Right kidney (tissue), 1 donor: ENCODE measurements around the gene PLCB1.

Experiments
- DNase-seq: peaks from one replicate; pipeline ENCODE4 v3.0.0-alpha.2; 2016

PLCB1 gene

GRCh38 chr20:8304124-8304816 is 172.2 kb downstream of the PLCB1 start:
- DNase-seq = no peak

GRCh38 chr20:8305449-8305978 is 173.4 kb downstream of the PLCB1 start:
- no peak for DNase-seq

- DNase-seq = no peak
Observed at GRCh38 chr20:8306937-8307336, 174.9 kb downstream of the PLCB1 start.

DNA sequence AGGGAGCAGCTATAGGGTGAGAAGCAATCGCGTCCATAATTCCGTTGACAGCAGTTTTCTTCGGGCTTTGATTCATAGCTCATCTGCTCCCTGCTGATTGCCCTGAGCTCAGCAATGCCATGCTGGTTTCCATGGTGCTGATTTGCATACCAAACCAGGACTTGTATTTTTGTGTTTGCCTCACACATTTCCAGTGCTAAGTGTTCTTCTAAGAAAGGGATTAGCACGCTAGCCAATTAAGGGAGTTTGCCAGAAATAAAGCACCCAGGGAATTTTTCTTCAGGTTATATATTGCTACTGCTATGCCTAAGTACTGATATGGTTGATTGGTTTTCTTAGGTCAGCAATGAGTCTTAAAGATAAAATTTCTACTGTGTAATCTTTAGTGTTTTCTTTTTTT is 177.6 kb downstream of the PLCB1 start:
- no peak for DNase-seq

DNA sequence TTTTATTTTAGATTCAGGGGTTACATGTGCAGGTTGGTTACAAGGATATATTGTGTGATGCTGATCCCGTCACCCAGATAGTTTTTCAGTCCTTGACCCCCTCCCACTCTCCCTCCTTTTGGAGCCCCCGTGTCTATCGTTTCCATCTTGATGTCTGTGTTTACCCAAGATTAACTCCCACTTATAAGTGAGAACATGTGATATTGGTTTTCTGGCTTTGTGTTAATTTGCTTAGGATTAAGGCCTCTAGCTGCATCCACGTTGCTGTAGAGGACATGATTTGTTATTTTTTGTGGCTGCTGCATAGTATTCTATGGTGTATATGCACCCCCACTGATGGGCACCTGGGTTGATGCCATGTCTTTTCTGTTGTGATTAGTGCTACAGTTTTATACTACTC is 178.6 kb downstream of the PLCB1 start:
- DNase-seq = no peak

- no peak for DNase-seq
Observed at GRCh38 chr20:8313073-8313472, 181.0 kb downstream of the PLCB1 start.

- no peak for DNase-seq
Observed at GRCh38 chr20:8315639-8316573, 183.8 kb downstream of the PLCB1 start.

GRCh38 chr20:8317448-8317847 is 185.4 kb downstream of the PLCB1 start:
- DNase-seq = no peak

- DNase-seq = no peak
Observed at GRCh38 chr20:8318965-8319625, 187.0 kb downstream of the PLCB1 start.

- no peak for DNase-seq
Observed at GRCh38 chr20:8320306-8320705, 188.2 kb downstream of the PLCB1 start.

GRCh38 chr20:8321001-8321400 is 188.9 kb downstream of the PLCB1 start:
- DNase-seq = no peak

DNA sequence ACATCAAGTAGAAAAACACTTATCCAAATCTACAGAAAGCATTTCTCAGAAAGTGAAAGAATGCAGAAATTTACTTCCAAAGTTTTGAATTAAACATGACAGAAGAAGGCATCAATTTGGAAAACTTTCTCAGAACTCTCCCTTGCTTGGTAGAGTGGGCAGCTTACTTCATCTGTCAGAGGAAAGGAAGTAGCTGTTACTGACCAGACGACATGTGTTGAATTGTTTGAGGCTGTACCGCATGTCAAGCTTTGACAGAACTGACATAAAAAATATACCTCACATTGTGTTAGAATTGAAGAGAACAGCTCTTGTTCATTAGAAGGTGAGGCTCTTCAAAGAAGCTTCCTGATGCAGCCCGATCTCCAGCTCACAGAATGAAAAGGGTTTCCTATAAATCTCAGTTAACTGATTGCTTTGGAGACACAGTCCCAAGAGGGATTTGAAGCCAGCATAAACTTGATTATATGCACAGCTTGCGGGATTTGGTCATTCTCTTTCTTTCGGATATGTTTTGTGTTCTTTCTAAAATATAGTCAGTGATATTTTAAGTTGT is 190.7 kb downstream of the PLCB1 start:
- DNase-seq = no peak

GRCh38 chr20:8326191-8326590 is 194.1 kb downstream of the PLCB1 start:
- DNase-seq = no peak

DNA sequence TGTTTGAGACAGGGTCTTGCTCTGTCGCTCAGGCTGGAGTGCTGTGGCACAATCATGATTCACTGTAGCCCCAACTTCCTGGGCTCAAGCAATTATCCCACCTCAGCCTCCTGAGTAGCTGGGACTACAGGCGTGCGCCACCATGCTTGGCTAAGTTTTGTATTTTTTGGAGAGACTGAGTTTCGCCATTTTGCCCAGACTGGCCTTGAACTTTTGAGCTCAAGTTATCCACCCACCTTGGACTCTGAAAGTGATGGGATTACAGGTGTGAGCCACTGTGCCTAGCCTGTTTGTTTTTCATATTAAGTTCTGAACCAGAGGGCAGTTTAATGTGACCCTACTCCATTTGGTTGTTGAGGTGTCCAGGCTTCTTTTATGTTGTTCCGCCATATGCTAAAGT is 194.8 kb downstream of the PLCB1 start:
- DNase-seq = no peak

DNA sequence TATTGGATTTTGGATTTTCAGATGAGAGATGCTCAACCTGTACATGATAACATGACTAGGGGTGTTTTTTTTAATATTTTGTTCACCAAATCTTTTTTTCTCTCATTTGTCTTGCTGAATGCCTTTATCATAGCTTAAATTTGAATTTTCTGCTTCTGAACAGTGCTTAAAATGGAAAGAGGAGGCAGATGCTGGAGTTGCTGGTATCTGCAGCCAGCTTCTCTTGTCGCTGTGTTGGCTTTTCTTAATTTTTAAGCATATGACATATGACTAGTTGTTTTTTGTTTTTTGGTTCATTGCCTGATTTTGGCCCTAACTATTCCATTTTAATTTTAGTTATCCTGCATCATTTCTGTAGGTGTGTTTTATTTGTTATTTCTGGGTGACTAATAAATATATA is 196.1 kb downstream of the PLCB1 start:
- no peak for DNase-seq

GRCh38 chr20:8330319-8330784 is 198.3 kb downstream of the PLCB1 start:
- DNase-seq = no peak

DNA sequence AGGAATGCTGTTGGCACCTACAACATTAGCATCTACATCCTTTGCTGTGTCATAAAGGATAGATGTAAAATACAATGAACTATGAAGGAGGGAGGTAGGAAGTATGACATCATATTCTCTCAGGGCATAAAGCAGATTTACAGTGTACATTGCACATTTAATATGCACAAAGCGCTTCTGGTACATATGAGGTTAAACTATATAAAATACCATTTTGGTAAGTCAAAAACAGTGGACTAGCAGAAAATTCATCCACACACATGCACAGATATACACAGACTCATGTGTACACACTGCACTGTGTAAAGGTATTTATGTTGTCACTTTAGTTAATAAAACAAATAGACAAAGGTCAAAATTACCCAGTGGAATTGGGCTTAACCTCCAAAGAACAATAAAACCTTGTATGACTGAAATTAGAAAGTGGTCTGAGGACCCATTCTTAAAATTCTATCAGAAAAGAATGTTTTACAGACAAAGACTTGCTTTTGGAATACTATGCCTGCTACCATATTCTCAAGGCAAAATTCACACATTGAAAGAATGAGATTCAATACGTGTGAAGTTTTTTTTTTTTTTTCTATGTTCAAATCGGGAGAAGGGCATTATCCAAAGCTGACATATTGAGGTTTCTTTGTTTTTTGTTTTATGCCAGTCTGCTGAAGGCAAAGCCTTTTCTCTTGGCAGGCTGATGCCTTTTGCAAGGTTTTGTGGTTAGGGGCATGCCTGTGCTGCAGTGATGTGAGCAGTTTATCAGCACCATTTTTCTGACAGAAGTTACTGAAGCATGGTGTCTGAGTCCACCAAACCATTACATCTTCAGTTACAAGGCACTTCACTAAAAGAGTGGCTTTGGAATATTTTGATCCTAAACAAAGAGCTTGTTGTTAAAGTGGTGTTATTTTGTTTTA is 199.0 kb downstream of the PLCB1 start:
- DNase-seq = no peak

- no peak for DNase-seq
Observed at GRCh38 chr20:8331740-8332412, 199.8 kb downstream of the PLCB1 start.

DNA sequence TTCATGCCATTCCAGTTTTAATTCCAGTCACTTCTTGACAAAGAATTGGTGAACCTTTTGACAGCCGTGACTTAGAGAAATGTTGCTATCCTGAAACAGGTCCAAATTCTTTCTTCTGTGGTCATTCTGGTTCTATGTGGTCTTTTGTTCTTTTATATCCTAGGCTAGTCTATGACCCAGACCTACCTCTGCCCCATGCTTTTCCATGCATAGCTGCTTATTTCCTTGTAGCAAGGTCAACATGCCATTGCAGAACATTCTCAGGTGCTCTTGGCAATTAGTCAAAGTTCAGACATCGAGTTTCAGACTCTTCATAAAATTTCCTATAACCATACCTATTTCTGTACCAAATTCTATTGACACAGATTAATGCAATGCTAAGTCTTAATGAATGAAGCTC is 202.6 kb downstream of the PLCB1 start:
- DNase-seq = no peak

GRCh38 chr20:8335059-8335458 is 203.0 kb downstream of the PLCB1 start:
- DNase-seq = no peak
